Kidney (tissue), 14 donors: ENCODE data around the gene USE1. TPM values are rescaled to one million over a fixed set of nuclear protein-coding genes. Genes with fewer than 3 reads are reported as not detected.

Experiments
- DNase-seq, 5 donors: peaks; one replicate each; pipeline ENCODE4 v3.0.0-alpha.2; 2013 to 2020
- FAIRE-seq: peaks from 2 replicates; lab custom pipeline; 2012; peaks lifted over from hg19 to GRCh38; lab: Jason Lieb, UNC
- H3K27ac ChIP-seq, 2 donors: one replicate each; pipeline ENCODE4 v1.7.0; 2013; ENCODE audit warnings: low read depth in 2 of 2, low read length in 2 of 2, inconsistent platforms in 1 of 2
- H3K27me3 ChIP-seq: one replicate; pipeline ENCODE4 v1.7.1; 2013; ENCODE audit warnings: low read length, inconsistent platforms; ENCODE audit not compliant: control insufficient read depth, insufficient read depth
- H3K36me3 ChIP-seq, 3 donors: one replicate each; pipeline versions ENCODE4 v1.7.0 to v1.7.1; 2013; ENCODE audit warnings: low read length in 3 of 3, control low read depth in 1 of 3, inconsistent platforms in 1 of 3; ENCODE audit not compliant: insufficient read depth in 3 of 3, control insufficient read depth in 2 of 3
- H3K4me1 ChIP-seq, 3 donors: one replicate each; pipeline versions ENCODE4 v1.7.0 to v1.7.1; 2013; ENCODE audit warnings: low read length in 3 of 3, inconsistent platforms in 1 of 3, low read depth in 1 of 3; ENCODE audit not compliant: control insufficient read depth in 2 of 3, insufficient read depth in 2 of 3
- H3K4me3 ChIP-seq, 3 donors: one replicate each; pipeline versions ENCODE4 v1.7.0 to v1.8.1; 2013; ENCODE audit warnings: low read length in 3 of 3, control low read depth in 1 of 3, inconsistent platforms in 1 of 3
- H3K9ac ChIP-seq, 3 donors: one replicate each; pipeline versions ENCODE4 v1.7.0 to v1.7.1; 2013; ENCODE audit warnings: low read length in 3 of 3, control low read depth in 1 of 3, inconsistent platforms in 1 of 3
- H3K9me3 ChIP-seq, 3 donors: one replicate each; pipeline versions ENCODE4 v1.7.0 to v1.7.1; 2013; ENCODE audit warnings: low read length in 3 of 3, control low read depth in 1 of 3, inconsistent platforms in 1 of 3; ENCODE audit not compliant: control insufficient read depth in 2 of 3, insufficient read depth in 1 of 3
- CTCF ChIP-seq: IDR thresholded peaks from 3 replicates; pipeline ENCODE4 v1.5.1; 2012; ENCODE audit warnings: mild to moderate bottlenecking, moderate library complexity, borderline replicate concordance; ENCODE audit not compliant: insufficient read depth; ENCODE audit errors: extremely low read depth
- intact Hi-C: fragments of 100-400 bp; cut with DNase I; formaldehyde crosslinking; loops from one replicate; pipeline ENCODE4 v1.11.1; 2022
- polyA plus RNA-seq: library from polyadenylated mRNA; stranded (reverse); fragments of 350-450 nt; fragmentation: Illumina TruSeq; extraction: RNeasy Lipid Tissue Mini Kit (QIAGEN cat#74804); gene quantifications from one replicate; pipeline ENCODE4 v1.2.3, GENCODE V29; 2014; ENCODE audit warnings: low read depth, low replicate concordance; ENCODE audit not compliant: insufficient read depth
- total RNA-seq: library from RNA; stranded (reverse); fragmentation: NEBNext Ultra II Directional; extraction: Animal tissue kit (Norgen Biotek cat#: 25700); gene quantifications from one replicate; pipeline ENCODE4 v1.2.1, GENCODE V29; 2021
- donor health status: control.
- donor health status: control.
- donor health status: control.
- donor health status: control.
- donor health status: control.
- donor health status: DM: yes; HTN: yes; CAD: no.
- donor health status: Normal renal cell carcinoma (clear cell type).

Gene USE1
- total and polyA plus RNA-seq, 2 donors from 2014 or later, result 26.0 to 52.6 TPM

GRCh38 chr19:17227798-17228367 lies 12.7 kb downstream of the USE1 start:
- FAIRE-seq (no peak), DNase-seq (peak in 1 of 5 donors; percentile 63)
- Histone ChIP-seq H3K4me1 (peaks cover 0 to 4% (median 0%) of the 10 kb centered on the region in 3 donors), H3K36me3 (peaks cover 0 to 8% (median 2%) of the 10 kb centered on the region in 3 donors), H3K9ac (no peak overlapping the region), H3K27me3 (no peaks in the 10 kb centered on the region), H3K4me3 (no peak overlapping the region), H3K9me3 (no peaks in the 10 kb centered on the region), H3K27ac (no peak overlapping the region)
- no peak for TF ChIP-seq CTCF
- intact Hi-C loops, result no loop called here

GRCh38 chr19:17229890-17230289 lies 14.7 kb downstream of the USE1 start:
- H3K27ac ChIP-seq, result no peak overlapping the region
- intact Hi-C loops, result no loop called here
- no peak for TF ChIP-seq CTCF
- FAIRE-seq (no peak), DNase-seq (no peak)
- H3K4me1 ChIP-seq, result peaks cover 0 to 4% (median 0%) of the 10 kb centered on the region in 3 donors
- no peaks in the 10 kb centered on the region for H3K27me3 ChIP-seq
- peaks cover 0 to 8% (median 2%) of the 10 kb centered on the region in 3 donors for H3K36me3 ChIP-seq
- H3K9ac ChIP-seq, result no peak overlapping the region
- no peaks in the 10 kb centered on the region for H3K9me3 ChIP-seq
- H3K4me3 ChIP-seq, result no peak overlapping the region

GRCh38 chr19:17232258-17232657 lies 17.1 kb downstream of the USE1 start:
- Histone ChIP-seq H3K4me3 (no peak overlapping the region), H3K36me3 (peaks cover 0 to 8% (median 2%) of the 10 kb centered on the region in 3 donors), H3K27ac (no peak overlapping the region), H3K9me3 (no peaks in the 10 kb centered on the region), H3K27me3 (no peaks in the 10 kb centered on the region), H3K4me1 (peaks cover 0 to 15% (median 6%) of the 10 kb centered on the region in 3 donors), H3K9ac (no peak overlapping the region)
- DNase-seq (peak in 1 of 5 donors; percentile 65), FAIRE-seq (no peak)
- intact Hi-C loops, result no loop called here
- no peak for TF ChIP-seq CTCF
